ENCODE measurements around the gene SLC17A7. TPM values are rescaled to one million over a fixed set of nuclear protein-coding genes. Genes with fewer than 3 reads are reported as not detected.
A peak's percentile ranks its signal among the peaks of the same experiment; 100 is the strongest.

Gene SLC17A7
- total and polyA plus RNA-seq, 2 of the 4 experiments (the other 2 are of a cell fraction): 0.03 TPM; not detected in 1

- H3K36me3 ChIP-seq (ENCODE audit: control insufficient read depth, insufficient read depth, low read length): no peaks in the 10 kb centered on the region
- no peak overlapping the region for H3K9ac ChIP-seq (ENCODE audit: low read depth, low read length)
- dilution Hi-C loops (cut with HindIII; ENCODE audit: low sequenced_read_pairs, unreplicated experiment): no loop called here
- H2AFZ ChIP-seq (replicated peaks; ENCODE audit: low read length, poor library complexity): peak overlapping the region; percentile 34
- H2BK120ac ChIP-seq (ENCODE audit: low read depth, low read length): no peak overlapping the region
- intact Hi-C loops (cut with micrococcal nuclease): no loop called here
- no peak overlapping the region for H2BK5ac ChIP-seq (ENCODE audit: low read depth, low read length, poor library complexity, severe bottlenecking)
- H3K79me1 ChIP-seq (ENCODE audit: low read depth in 1 of 2, low read length in 2 of 2): no peaks in the 10 kb centered on the region
- ChIA-PET POLR2A (ENCODE audit: unreplicated experiment) (no interaction called here), CTCF (no interaction called here)
- no peak overlapping the region for H3K18ac ChIP-seq (ENCODE audit: low read depth, low read length)
- H3K9me3 ChIP-seq (ENCODE audit: control insufficient read depth, insufficient read depth, low read length): no peaks in the 10 kb centered on the region; the same call in 1 of the 2 replicates
- in situ Hi-C loops (cut with MboI; ENCODE audit: low sequenced_read_pairs): loop anchor here (10.0 kb wide), 1 partner anchor 46 kb away; no protein-coding TSS in a partner anchor
- no peak overlapping the region for H2BK15ac ChIP-seq (ENCODE audit: low read depth, low read length)
- H3K27me3 ChIP-seq (ENCODE audit: control insufficient read depth, insufficient read depth, low read length): peaks cover 66% of the 10 kb centered on the region
- no peak overlapping the region for H3K23ac ChIP-seq (ENCODE audit: low read depth, low read length)
- H3K56ac ChIP-seq (ENCODE audit: extremely low read depth, insufficient read depth, low read length): no peak overlapping the region
- H2AK5ac ChIP-seq (ENCODE audit: low read depth, low read length): no peak overlapping the region
- H4K91ac ChIP-seq (ENCODE audit: insufficient read depth, low read depth, low read length): no peak overlapping the region
- DNase-seq (no peak), ATAC-seq (ENCODE audit: low read depth) (no peak)
- H3K9me1 ChIP-seq (ENCODE audit: insufficient read depth, low read length): peaks cover 3% of the 10 kb centered on the region; the same call in 1 of the 2 replicates
- no peak overlapping the region for H4K5ac ChIP-seq (ENCODE audit: low read depth, low read length)
- BruUV-seq (replicated peaks): no TSS peak
- no peaks in the 10 kb centered on the region for H3K4me1 ChIP-seq (ENCODE audit: control insufficient read depth, insufficient read depth, low read length)
- no peak overlapping the region for H3K27ac ChIP-seq (ENCODE audit: insufficient read depth, low read length)
- H3K4ac ChIP-seq (ENCODE audit: low read depth, low read length): no peak overlapping the region
- peak overlapping the region; percentile 45 for H2AK9ac ChIP-seq (replicated peaks; ENCODE audit: low read depth, low read length, poor library complexity)
- no peak overlapping the region for H3K14ac ChIP-seq (replicated peaks; ENCODE audit: low read depth, low read length)
- peaks cover 3% of the 10 kb centered on the region; the same call in 1 of the 2 replicates for H4K20me1 ChIP-seq (ENCODE audit: insufficient read depth, low read length)
- no peak overlapping the region for H3K4me3 ChIP-seq (ENCODE audit: insufficient read depth, low read depth, low read length)
- no peak overlapping the region; the same call in 1 of the 2 replicates for H3K4me2 ChIP-seq (ENCODE audit: low read depth, low read length)
- no peak overlapping the region for H4K8ac ChIP-seq (ENCODE audit: low read depth in 2 of 2, low read length in 2 of 2)
- 25% methylated on average over 13 of the region's 19 CpGs; no CpG with 5 or more reads in 1 of the 2 experiments for WGBS, 2 experiments (ENCODE audit: extremely low coverage in 2 of 2, insufficient read length in 1 of 2)
- H2BK20ac ChIP-seq (ENCODE audit: low read depth, low read length): no peak overlapping the region
- TF ChIP-seq MAFK (IDR thresholded peaks at IDR 0.05; ENCODE audit: low read depth, low read length) (no peak), MXI1 (IDR thresholded peaks at IDR 0.05; ENCODE audit: borderline replicate concordance, low read depth, low read length) (no peak), RAD21 (IDR thresholded peaks at IDR 0.05; ENCODE audit: low read length) (no peak), BHLHE40 (IDR thresholded peaks at IDR 0.05; ENCODE audit: low read depth, low read length) (no peak), NFE2L2 (IDR thresholded peaks at IDR 0.05; ENCODE audit: low read depth, low read length) (no peak), RCOR1 (IDR thresholded peaks at IDR 0.05; ENCODE audit: insufficient replicate concordance, low read length) (no peak), RFX5 (IDR thresholded peaks at IDR 0.05; ENCODE audit: low read depth, low read length) (no peak), MAZ (IDR thresholded peaks at IDR 0.05; ENCODE audit: borderline replicate concordance, low read depth, low read length) (no peak), CEBPB (IDR thresholded peaks at IDR 0.05; ENCODE audit: low read depth, low read length) (no peak), POLR2A (IDR thresholded peaks at IDR 0.05; ENCODE audit: low read depth, low read length) (no peak), FOS (IDR thresholded peaks at IDR 0.05; ENCODE audit: low read depth, low read length) (no peak), CHD1 (IDR thresholded peaks at IDR 0.05; ENCODE audit: low read depth, low read length) (no peak), SMC3 (IDR thresholded peaks at IDR 0.05; ENCODE audit: low read depth, low read length) (no peak)
- TF ChIP-seq, protein P1, sequence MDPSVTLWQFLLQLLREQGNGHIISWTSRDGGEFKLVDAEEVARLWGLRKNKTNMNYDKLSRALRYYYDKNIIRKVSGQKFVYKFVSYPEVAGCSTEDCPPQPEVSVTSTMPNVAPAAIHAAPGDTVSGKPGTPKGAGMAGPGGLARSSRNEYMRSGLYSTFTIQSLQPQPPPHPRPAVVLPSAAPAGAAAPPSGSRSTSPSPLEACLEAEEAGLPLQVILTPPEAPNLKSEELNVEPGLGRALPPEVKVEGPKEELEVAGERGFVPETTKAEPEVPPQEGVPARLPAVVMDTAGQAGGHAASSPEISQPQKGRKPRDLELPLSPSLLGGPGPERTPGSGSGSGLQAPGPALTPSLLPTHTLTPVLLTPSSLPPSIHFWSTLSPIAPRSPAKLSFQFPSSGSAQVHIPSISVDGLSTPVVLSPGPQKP (IDR thresholded peaks at IDR 0.05; ENCODE audit: borderline replicate concordance, low read depth, low read length): no peak
- TF ChIP-seq, protein P2, sequence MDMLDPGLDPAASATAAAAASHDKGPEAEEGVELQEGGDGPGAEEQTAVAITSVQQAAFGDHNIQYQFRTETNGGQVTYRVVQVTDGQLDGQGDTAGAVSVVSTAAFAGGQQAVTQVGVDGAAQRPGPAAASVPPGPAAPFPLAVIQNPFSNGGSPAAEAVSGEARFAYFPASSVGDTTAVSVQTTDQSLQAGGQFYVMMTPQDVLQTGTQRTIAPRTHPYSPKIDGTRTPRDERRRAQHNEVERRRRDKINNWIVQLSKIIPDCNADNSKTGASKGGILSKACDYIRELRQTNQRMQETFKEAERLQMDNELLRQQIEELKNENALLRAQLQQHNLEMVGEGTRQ (IDR thresholded peaks at IDR 0.05; ENCODE audit: low read depth, low read length): no peak
These were observed 703 bp downstream of the SLC17A7 start for GRCh38 chr19:49440439-49441209.

All from IMR-90 (cell line).